ENCODE measurements around the gene PLCB3. TPM values are rescaled to one million over a fixed set of nuclear protein-coding genes. Genes with fewer than 3 reads are reported as not detected.
A peak's percentile ranks its signal among the peaks of the same experiment; 100 is the strongest.

The PLCB3 gene
- total RNA-seq, 1 experiment from 2014 or later: 69.0 TPM

DNA sequence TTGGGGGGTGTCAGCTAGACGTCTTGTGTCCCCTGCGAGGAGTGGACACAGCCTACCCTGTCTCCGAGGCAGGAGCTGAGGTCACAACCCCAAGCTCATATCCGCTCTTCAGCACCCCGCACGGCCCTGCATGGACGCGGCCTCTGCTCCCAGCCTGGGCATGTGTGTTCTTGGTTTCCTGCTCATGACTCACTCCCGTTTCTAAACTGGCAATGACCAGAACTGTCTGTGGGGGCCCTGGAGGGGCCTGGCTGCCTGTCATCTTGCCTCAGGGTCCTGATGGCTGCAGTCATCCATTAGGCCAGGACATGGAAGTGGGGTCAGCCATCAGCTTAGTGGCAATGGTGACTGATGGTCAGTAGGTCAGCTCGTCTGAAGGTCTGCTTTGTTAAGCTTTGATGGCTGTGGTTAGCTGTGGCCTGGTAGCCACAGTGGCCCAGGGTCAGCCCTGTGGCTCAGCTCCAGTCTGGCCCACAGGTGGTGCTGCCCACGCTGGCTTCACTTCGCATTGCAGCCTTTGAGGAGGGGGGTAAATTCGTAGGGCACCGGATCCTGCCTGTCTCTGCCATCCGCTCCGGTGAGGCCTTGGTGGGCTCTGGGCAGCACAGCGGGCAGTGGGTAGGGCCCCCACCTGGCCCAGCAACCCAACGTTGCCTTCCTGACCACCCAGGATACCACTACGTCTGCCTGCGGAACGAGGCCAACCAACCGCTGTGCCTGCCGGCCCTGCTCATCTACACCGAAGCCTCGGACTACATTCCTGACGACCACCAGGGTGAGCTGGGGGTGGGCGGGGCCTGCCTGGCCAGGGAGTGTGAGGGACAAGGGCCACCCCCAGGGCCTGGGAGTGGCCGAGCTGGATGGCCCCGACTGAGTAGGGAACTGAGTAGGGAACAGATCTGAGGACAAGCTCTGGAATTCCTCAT, 12.0 kb downstream of the PLCB3 start:
- no TSS peak for BruUV-seq (replicated peaks)
- Histone ChIP-seq H3K9ac (ENCODE audit: low read length) (no peak overlapping the region), H2AFZ (ENCODE audit: low read length) (no peak overlapping the region), H3K36me3 (ENCODE audit: low read depth, low read length) (peaks cover 42% of the 10 kb centered on the region), H3K4me3 (ENCODE audit: low read length) (no peak overlapping the region), H4K20me1 (ENCODE audit: low read length) (0 out of 2 replicates have a peak, but pooled peaks cover 3% of the 10 kb centered on the region), H3K4me2 (ENCODE audit: low read length) (no peak overlapping the region), H3K9me3 (ENCODE audit: low read length) (no peaks in the 10 kb centered on the region), H3K4me1 (ENCODE audit: insufficient read depth, low read length) (peaks cover 13% of the 10 kb centered on the region), H3F3A (ENCODE audit: low read length, unreplicated experiment) (no peaks in the 10 kb centered on the region), H3K79me2 (ENCODE audit: low read length) (no peaks in the 10 kb centered on the region), H3K9me2 (replicated peaks; ENCODE audit: low read length) (no peaks in the 10 kb centered on the region), H3K27ac (ENCODE audit: low read length) (no peak overlapping the region), H3K27me3 (ENCODE audit: low read length) (no peaks in the 10 kb centered on the region)
- ChIA-PET POLR2A (ENCODE audit: unreplicated experiment) (no interaction called here), CTCF (no interaction called here)
- DNase-seq (no peak), ATAC-seq (peak; percentile 45)
- TF ChIP-seq CTCF (conservative IDR thresholded peaks at IDR 0.05; ENCODE audit: low read depth, low read length): 0 out of 2 replicates have a peak, but pooled peaks have one; percentile 30
- TF ChIP-seq EZH2 (IDR thresholded peaks at IDR 0.05; ENCODE audit: low read length, unreplicated experiment): no peak
- TF ChIP-seq EZH2phosphoT487 (IDR thresholded peaks at IDR 0.05; ENCODE audit: borderline replicate concordance, low read length): no peak
- intact Hi-C loops (cut with micrococcal nuclease): no loop called here

GRCh38 chr11:64263947-64264317, 12.6 kb downstream of the PLCB3 start:
- Histone ChIP-seq H3K27me3 (ENCODE audit: low read length) (no peaks in the 10 kb centered on the region), H3F3A (ENCODE audit: low read length, unreplicated experiment) (no peaks in the 10 kb centered on the region), H4K20me1 (ENCODE audit: low read length) (0 out of 2 replicates have a peak, but pooled peaks cover 3% of the 10 kb centered on the region), H3K9me2 (replicated peaks; ENCODE audit: low read length) (no peaks in the 10 kb centered on the region), H3K36me3 (ENCODE audit: low read depth, low read length) (peaks cover 40% of the 10 kb centered on the region), H3K27ac (ENCODE audit: low read length) (no peak overlapping the region), H3K79me2 (ENCODE audit: low read length) (no peaks in the 10 kb centered on the region), H3K9ac (ENCODE audit: low read length) (no peak overlapping the region), H3K9me3 (ENCODE audit: low read length) (no peaks in the 10 kb centered on the region), H2AFZ (ENCODE audit: low read length) (no peak overlapping the region), H3K4me3 (ENCODE audit: low read length) (no peak overlapping the region), H3K4me1 (ENCODE audit: insufficient read depth, low read length) (peaks cover 19% of the 10 kb centered on the region), H3K4me2 (ENCODE audit: low read length) (no peak overlapping the region)
- TF ChIP-seq EZH2phosphoT487 (IDR thresholded peaks at IDR 0.05; ENCODE audit: borderline replicate concordance, low read length) (no peak), EZH2 (IDR thresholded peaks at IDR 0.05; ENCODE audit: low read length, unreplicated experiment) (no peak), CTCF (conservative IDR thresholded peaks at IDR 0.05; ENCODE audit: low read depth, low read length) (no peak)
- ATAC-seq (no peak), DNase-seq (no peak)
- ChIA-PET POLR2A (ENCODE audit: unreplicated experiment) (interaction anchor here (0.6 kb wide), 1 partner anchor 9 kb away, joined by 12 read pairs; no protein-coding TSS in a partner anchor), CTCF (no interaction called here)
- intact Hi-C loops (cut with micrococcal nuclease): no loop called here
- no TSS peak for BruUV-seq (replicated peaks)

GRCh38 chr11:64264371-64264852, 13.1 kb downstream of the PLCB3 start:
- Histone ChIP-seq H3K9me2 (replicated peaks; ENCODE audit: low read length) (no peaks in the 10 kb centered on the region), H3K9me3 (ENCODE audit: low read length) (no peaks in the 10 kb centered on the region), H3F3A (ENCODE audit: low read length, unreplicated experiment) (no peaks in the 10 kb centered on the region), H3K9ac (ENCODE audit: low read length) (no peak overlapping the region), H4K20me1 (ENCODE audit: low read length) (0 out of 2 replicates have a peak, but pooled peaks cover 3% of the 10 kb centered on the region), H3K27ac (ENCODE audit: low read length) (no peak overlapping the region), H3K27me3 (ENCODE audit: low read length) (no peaks in the 10 kb centered on the region), H2AFZ (ENCODE audit: low read length) (no peak overlapping the region), H3K4me1 (ENCODE audit: insufficient read depth, low read length) (peaks cover 22% of the 10 kb centered on the region), H3K4me2 (ENCODE audit: low read length) (no peak overlapping the region), H3K36me3 (ENCODE audit: low read depth, low read length) (peaks cover 37% of the 10 kb centered on the region), H3K79me2 (ENCODE audit: low read length) (no peaks in the 10 kb centered on the region), H3K4me3 (ENCODE audit: low read length) (no peak overlapping the region)
- no peak for TF ChIP-seq EZH2phosphoT487 (IDR thresholded peaks at IDR 0.05; ENCODE audit: borderline replicate concordance, low read length)
- no peak for TF ChIP-seq EZH2 (IDR thresholded peaks at IDR 0.05; ENCODE audit: low read length, unreplicated experiment)
- no peak for TF ChIP-seq CTCF (conservative IDR thresholded peaks at IDR 0.05; ENCODE audit: low read depth, low read length)
- no TSS peak for BruUV-seq (replicated peaks)
- intact Hi-C loops (cut with micrococcal nuclease): no loop called here
- ATAC-seq (no peak), DNase-seq (no peak)
- POLR2A ChIA-PET (ENCODE audit: unreplicated experiment): interaction anchor here (0.6 kb wide), 2 partner anchors 10 to 18 kb away, joined by 3 to 12 read pairs; no protein-coding TSS in a partner anchor
- CTCF ChIA-PET: no interaction called here
